Heart left ventricle (tissue), 16 donors: ENCODE results near the gene HADHB. TPM values are rescaled to one million over a fixed set of nuclear protein-coding genes. Genes with fewer than 3 reads are reported as not detected.
"Not testable (repeated sequence)": the region's sequence is repeated elsewhere in the genome, so short reads cannot be mapped to it uniquely, and the experiment has no call there.

ENCODE experiments used
- ATAC-seq, 4 donors: fragments of 200-7000 bp; cut with Tn5 transposase; one replicate each; pipeline ENCODE4 v1.9.1; 2020 to 2022; ENCODE audit warnings: moderate library complexity in 4 of 4, mild to moderate bottlenecking in 3 of 4, moderate number of reproducible peaks in 1 of 4
- DNase-seq, 5 donors: peaks; one replicate each; pipeline ENCODE4 v3.0.0-alpha.2; 2020
- H3K27ac ChIP-seq, 12 donors: fragments of 200-600 bp; sonication (generic) in 4 of 12; one replicate each; pipeline versions ENCODE4 v1.5.0 to v1.8.0; 2016 to 2022; ENCODE audit warnings: mild to moderate bottlenecking in 2 of 12
- H3K27me3 ChIP-seq, 9 donors: fragments of 200-600 bp; sonication (generic) in 2 of 9; one replicate each; pipeline versions ENCODE4 v1.5.1 to v1.8.0; 2016 to 2022; ENCODE audit warnings: mild to moderate bottlenecking in 3 of 9
- H3K36me3 ChIP-seq, 9 donors: fragments of 200-600 bp; sonication (generic) in 2 of 9; one replicate each; pipeline versions ENCODE4 v1.5.0 to v1.8.0; 2018 to 2022; ENCODE audit warnings: mild to moderate bottlenecking in 2 of 9
- H3K4me1 ChIP-seq, 12 donors: fragments of 200-600 bp; sonication (generic) in 4 of 12; one replicate each; pipeline versions ENCODE4 v1.5.0 to v1.8.0; 2016 to 2022; ENCODE audit warnings: mild to moderate bottlenecking in 3 of 12
- H3K4me3 ChIP-seq, 12 donors: fragments of 200-600 bp; sonication (generic) in 4 of 12; one replicate each; pipeline versions ENCODE4 v1.5.0 to v1.8.0; 2017 to 2022; ENCODE audit warnings: mild to moderate bottlenecking in 9 of 12, moderate library complexity in 4 of 12
- H3K9me3 ChIP-seq, 12 donors: fragments of 200-600 bp; sonication (generic) in 4 of 12; one replicate each; pipeline versions ENCODE4 v1.5.0 to v1.8.0; 2016 to 2022; ENCODE audit warnings: mild to moderate bottlenecking in 1 of 12
- POLR2A ChIP-seq, 2 donors: fragments of 450-650 bp; IDR thresholded peaks; one replicate each; pipeline ENCODE4 v1.6.1; 2017; ENCODE audit warnings: antibody characterized with exemption in 2 of 2, mild to moderate bottlenecking in 2 of 2, moderate library complexity in 2 of 2
- WGBS, 4 donors: extraction: QIAGEN DNeasy Blood & Tissue Kit in 2 of 4; methylation state at CpG; one replicate each; pipeline versions ENCODE4 v1.1.5 to v1.1.7; 2013 to 2018; 5-methylcytosine and 5-hydroxymethylcytosine counted together
- intact Hi-C, 10 donors: fragments of 100-400 bp; cut with DNase I; formaldehyde crosslinking; loops; one replicate each; pipeline versions ENCODE4 v1.11.1 to v1.14.2; 2022
- polyA plus RNA-seq, 2 donors: library from polyadenylated mRNA; stranded (reverse); fragments of 200-250 nt; gene quantifications; one replicate each; pipeline ENCODE4 v1.2.3, GENCODE V29; 2013
- total RNA-seq, 9 donors: library from RNA; depleted of rRNA in 2 of 9; stranded (reverse); fragments of >200 nt in 2 of 9; fragmentation: NEBNext Ultra II Directional in 3 of 9; extraction: Animal tissue kit (Norgen Biotek cat#: 25700) in 3 of 9; gene quantifications; one replicate each; pipeline versions ENCODE4 v1.1.0 to v1.2.4, GENCODE V29; 2016 to 2023
- TF ChIP-seq, protein P1 (sequence below), 12 donors: fragments of 200-600 bp; sonication (generic) in 4 of 12; IDR thresholded peaks; one replicate each; pipeline versions ENCODE4 v1.5.0 to v1.8.0; 2018 to 2022; ENCODE audit warnings: antibody characterized with exemption in 12 of 12, mild to moderate bottlenecking in 5 of 12
- donor health status: ischemic (EF 13 %, LVEDD 7.1; RV severe dilation, severe dysfunction).
- donor health status: healthy with polysubstance abuse.
- donor health status: DM: no; HTN: yes; CAD: no.
- donor health status: DM: no; HTN: no; CAD: no.
- donor health status: ischemic (EF 25% LVEDD 6.9; RV normal size, moderate dysfunction).
- donor health status: ischemic (EF 25% LVEDD 5.7; RV mildly dilated, moderate dysfunction).
- donor health status: healthy.
- donor health status: DM: yes; HTN: yes; CAD: no.
- donor health status: ischemic (EF 35%, LVEDD 5.7; RV mildly dilated, moderate dysfunction).
- donor health status: nonischemic (EF 11% LVEDD 7.7; RV severe dilation, severe dysfunction).
- donor health status: DM: yes; HTN: yes; CAD: no.
- donor health status: PGD.
- donor health status: ischemic (EF 29% LVEDD 5.4; RV normal size, mild dysfunction).
- donor health status: nonischemic (EF 23%, LVEDD 6.1; RV moderate dilation, normal function).

Gene HADHB
- total and polyA plus RNA-seq, 11 donors: 526 to 1,915 (median 797) TPM

DNA sequence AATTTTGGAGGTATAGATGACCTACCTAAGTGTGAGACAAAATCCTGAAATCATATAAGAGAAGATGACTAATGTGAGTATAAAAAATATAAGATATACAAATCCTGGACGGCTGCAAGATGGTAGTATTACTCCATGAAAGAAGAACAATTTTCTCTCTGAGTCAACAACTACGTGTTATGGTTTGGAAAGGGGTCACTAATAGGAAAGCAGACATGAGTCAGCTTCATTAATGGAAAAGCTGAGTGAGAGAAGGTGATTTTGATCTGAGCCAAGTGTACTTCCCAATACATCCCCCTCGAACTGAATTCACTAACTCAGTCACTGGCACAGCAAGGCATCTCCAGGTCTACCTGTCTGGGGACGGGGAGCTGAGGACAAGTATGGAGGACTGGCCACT lies 81.1 kb downstream of the HADHB start:
- Histone ChIP-seq H3K27ac (no peak overlapping the region), H3K9me3 (no peaks in the 10 kb centered on the region), H3K4me3 (no peak overlapping the region), H3K4me1 (peaks cover 0 to 10% (median 0%) of the 10 kb centered on the region in 12 donors), H3K36me3 (no peaks in the 10 kb centered on the region), H3K27me3 (no peaks in the 10 kb centered on the region)
- DNase-seq (no peak), ATAC-seq (no peak)
- no peak for TF ChIP-seq POLR2A (IDR thresholded peaks at IDR 0.05)
- TF ChIP-seq, protein P1, sequence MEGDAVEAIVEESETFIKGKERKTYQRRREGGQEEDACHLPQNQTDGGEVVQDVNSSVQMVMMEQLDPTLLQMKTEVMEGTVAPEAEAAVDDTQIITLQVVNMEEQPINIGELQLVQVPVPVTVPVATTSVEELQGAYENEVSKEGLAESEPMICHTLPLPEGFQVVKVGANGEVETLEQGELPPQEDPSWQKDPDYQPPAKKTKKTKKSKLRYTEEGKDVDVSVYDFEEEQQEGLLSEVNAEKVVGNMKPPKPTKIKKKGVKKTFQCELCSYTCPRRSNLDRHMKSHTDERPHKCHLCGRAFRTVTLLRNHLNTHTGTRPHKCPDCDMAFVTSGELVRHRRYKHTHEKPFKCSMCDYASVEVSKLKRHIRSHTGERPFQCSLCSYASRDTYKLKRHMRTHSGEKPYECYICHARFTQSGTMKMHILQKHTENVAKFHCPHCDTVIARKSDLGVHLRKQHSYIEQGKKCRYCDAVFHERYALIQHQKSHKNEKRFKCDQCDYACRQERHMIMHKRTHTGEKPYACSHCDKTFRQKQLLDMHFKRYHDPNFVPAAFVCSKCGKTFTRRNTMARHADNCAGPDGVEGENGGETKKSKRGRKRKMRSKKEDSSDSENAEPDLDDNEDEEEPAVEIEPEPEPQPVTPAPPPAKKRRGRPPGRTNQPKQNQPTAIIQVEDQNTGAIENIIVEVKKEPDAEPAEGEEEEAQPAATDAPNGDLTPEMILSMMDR (IDR thresholded peaks at IDR 0.05): no peak
- intact Hi-C loops: loop anchor here in 4 of 10 donors (5.0 to 10.0 kb wide), 5 partner anchors 79 to 374 kb away; no protein-coding TSS in a partner anchor
- 70 to 74% (median 72%) methylated on average over 4 of the region's 4 CpGs for whole genome bisulfite sequencing, 4 donors

DNA sequence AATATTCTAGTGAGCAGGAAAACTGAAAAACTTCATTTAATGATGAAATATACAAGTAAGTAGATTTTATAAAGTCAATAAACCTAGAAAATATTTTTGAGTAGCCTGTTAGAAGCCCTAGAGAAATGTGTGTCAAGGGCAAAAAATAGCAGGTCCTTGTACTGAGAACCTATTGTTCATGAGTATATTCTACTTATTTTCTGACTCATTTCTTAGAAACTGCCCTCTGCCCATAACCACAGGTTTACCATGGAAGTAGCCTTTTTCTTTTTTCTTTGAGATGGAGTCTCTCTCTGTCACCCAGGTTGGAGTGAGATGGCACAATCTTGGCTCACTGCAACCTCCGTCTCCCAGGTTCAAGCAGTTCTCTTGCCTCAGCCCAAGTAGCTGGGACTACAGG lies 81.8 kb downstream of the HADHB start:
- Histone ChIP-seq H3K36me3 (no peaks in the 10 kb centered on the region), H3K4me1 (peaks cover 0 to 10% (median 0%) of the 10 kb centered on the region in 12 donors), H3K27me3 (no peaks in the 10 kb centered on the region), H3K27ac (no peak overlapping the region), H3K9me3 (no peaks in the 10 kb centered on the region), H3K4me3 (no peak overlapping the region)
- intact Hi-C loops: loop anchor here in 4 of 10 donors (5.0 to 10.0 kb wide), 5 partner anchors 79 to 374 kb away; no protein-coding TSS in a partner anchor
- ATAC-seq (no peak), DNase-seq (no peak)
- TF ChIP-seq, protein P1 (IDR thresholded peaks at IDR 0.05): no peak
- no peak for TF ChIP-seq POLR2A (IDR thresholded peaks at IDR 0.05)
- WGBS, 4 donors: 82 to 100% (median 93%) methylated on average over 1 of the region's 1 CpG

DNA sequence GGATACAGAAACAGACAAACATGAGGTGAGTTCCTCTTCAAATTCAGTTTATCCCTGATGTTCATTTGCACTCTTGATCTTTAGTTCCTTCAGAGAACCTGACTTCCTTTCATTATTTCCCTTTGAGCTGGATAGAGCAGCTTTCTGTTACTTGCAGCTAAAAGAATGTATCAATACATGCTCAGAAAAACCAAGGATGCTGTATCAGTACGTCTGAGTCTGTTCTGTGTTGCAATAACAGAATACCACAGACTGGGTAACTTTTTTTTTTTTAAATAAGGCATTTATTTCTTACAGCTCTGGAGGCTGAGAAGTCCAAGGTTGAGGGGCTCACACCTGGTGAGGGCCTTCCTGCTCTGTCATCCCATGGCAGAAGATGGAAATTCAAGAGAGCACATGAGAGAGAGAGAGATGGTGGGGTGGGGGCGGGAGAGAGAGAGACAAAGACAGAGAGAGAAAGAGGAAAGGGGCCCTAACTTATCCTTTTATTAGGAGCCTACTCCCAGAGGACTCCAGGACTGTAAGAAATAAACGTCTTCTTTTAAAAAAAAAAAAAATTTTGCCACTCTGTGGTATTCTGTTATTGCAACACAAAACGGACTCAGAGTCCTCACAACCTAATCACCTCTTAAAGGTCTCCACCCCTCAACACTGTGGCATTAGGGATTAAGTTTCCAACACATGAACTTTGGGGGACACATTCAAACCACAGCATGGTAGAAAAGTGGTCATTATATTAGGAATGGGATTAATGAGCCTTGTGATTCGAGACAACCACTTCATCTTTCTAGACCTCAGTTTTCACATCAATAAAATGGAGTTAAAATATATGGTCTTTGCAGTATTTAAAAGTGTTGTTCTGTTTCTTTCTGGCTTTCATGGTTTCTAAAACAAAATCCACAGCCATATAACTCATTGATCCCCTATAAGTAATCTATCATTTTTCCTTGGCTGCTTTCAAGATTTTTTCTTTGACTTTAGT lies 82.8 kb downstream of the HADHB start:
- 56 to 71% (median 69%) methylated on average over 5 of the region's 5 CpGs for WGBS, 4 donors
- Histone ChIP-seq H3K27me3 (no peaks in the 10 kb centered on the region), H3K4me1 (peaks cover 0 to 10% (median 0%) of the 10 kb centered on the region in 12 donors), H3K9me3 (no peaks in the 10 kb centered on the region), H3K4me3 (no peak overlapping the region), H3K27ac (no peak overlapping the region), H3K36me3 (no peaks in the 10 kb centered on the region)
- intact Hi-C loops: loop anchor here in 4 of 10 donors (5.0 to 10.0 kb wide), 5 partner anchors 80 to 375 kb away; no protein-coding TSS in a partner anchor
- no peak for TF ChIP-seq POLR2A (IDR thresholded peaks at IDR 0.05)
- TF ChIP-seq, protein P1 (IDR thresholded peaks at IDR 0.05): no peak
- ATAC-seq (no peak), DNase-seq (no peak)

DNA sequence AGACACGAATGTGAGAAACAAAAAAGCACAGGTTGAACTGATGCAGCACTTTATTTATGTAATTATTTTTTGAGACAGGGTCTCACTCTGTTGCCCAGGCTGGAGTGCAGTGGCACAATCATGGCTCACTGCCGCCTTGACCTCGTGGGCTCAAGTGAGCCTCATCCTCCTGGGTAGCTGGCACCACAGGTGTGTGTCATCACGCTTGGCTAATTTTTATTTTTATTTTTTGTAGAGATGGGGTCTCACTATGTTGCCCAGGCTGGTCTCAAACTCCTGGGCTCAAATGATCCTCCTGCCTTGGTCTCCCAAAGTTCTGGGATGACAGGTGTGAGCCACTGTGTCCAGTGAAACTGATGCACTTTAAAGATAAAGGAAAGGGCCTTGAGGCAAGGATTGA lies 84.3 kb downstream of the HADHB start:
- intact Hi-C loops: loop anchor here in 4 of 10 donors (5.0 to 10.0 kb wide), 5 partner anchors 82 to 377 kb away; no protein-coding TSS in a partner anchor
- H3K9me3 ChIP-seq, H3K4me1 ChIP-seq, H3K36me3 ChIP-seq, H3K27ac ChIP-seq, H3K4me3 ChIP-seq, DNase-seq, H3K27me3 ChIP-seq, ATAC-seq: not testable (repeated sequence)
- WGBS, 4 donors: 89 to 94% (median 92%) methylated on average over 4 of the region's 4 CpGs
